ENCODE results near the gene RAPGEF4. TPM values are rescaled to one million over a fixed set of nuclear protein-coding genes. Genes with fewer than 3 reads are reported as not detected.

Gene RAPGEF4
- total RNA-seq, 1 experiment from 2014 or later = 0.62 TPM

DNA sequence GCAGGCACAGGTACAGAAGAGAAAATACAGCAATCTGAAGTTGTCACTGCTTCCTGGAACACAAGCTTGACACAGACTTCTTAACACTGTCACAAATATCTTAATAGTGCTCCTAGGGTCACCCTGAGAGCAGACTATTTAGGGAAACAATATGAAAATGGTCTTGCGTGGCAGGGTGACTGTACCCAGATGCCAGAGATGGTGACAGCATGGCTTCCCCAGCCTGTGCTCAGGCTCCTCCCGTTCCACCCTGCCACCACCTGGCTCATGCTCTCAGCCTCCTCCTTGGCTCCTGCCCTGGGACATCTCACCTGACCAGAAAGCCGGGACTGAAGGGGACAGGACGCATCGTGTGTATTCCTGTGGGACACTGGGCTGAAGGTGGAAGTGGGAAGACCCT lies 111.5 kb downstream of the RAPGEF4 start:
- CTCF ChIA-PET = no interaction called here
- DNase-seq (ENCODE audit: low read depth, low spot score) (no peak), ATAC-seq (no peak)
- POLR2A ChIA-PET = no interaction called here
- no peak overlapping the region for H3K4me3 ChIP-seq (ENCODE audit: low read depth in 2 of 2, low read length in 2 of 2)
- no peaks in the 10 kb centered on the region for H3K9me3 ChIP-seq (ENCODE audit: control insufficient read depth, insufficient read depth, low read depth, low read length)
- TF ChIP-seq, protein P1, sequence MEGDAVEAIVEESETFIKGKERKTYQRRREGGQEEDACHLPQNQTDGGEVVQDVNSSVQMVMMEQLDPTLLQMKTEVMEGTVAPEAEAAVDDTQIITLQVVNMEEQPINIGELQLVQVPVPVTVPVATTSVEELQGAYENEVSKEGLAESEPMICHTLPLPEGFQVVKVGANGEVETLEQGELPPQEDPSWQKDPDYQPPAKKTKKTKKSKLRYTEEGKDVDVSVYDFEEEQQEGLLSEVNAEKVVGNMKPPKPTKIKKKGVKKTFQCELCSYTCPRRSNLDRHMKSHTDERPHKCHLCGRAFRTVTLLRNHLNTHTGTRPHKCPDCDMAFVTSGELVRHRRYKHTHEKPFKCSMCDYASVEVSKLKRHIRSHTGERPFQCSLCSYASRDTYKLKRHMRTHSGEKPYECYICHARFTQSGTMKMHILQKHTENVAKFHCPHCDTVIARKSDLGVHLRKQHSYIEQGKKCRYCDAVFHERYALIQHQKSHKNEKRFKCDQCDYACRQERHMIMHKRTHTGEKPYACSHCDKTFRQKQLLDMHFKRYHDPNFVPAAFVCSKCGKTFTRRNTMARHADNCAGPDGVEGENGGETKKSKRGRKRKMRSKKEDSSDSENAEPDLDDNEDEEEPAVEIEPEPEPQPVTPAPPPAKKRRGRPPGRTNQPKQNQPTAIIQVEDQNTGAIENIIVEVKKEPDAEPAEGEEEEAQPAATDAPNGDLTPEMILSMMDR (IDR thresholded peaks at IDR 0.05) = no peak
- TF ChIP-seq POLR2AphosphoS5 (IDR thresholded peaks at IDR 0.05; ENCODE audit: low read depth, low read length) (no peak), TCF7L2 (IDR thresholded peaks at IDR 0.05; ENCODE audit: low read depth, low read length) (no peak), SIN3A (IDR thresholded peaks at IDR 0.05; ENCODE audit: borderline replicate concordance, insufficient read depth, low read depth, low read length) (no peak)
- TF ChIP-seq, protein P2, sequence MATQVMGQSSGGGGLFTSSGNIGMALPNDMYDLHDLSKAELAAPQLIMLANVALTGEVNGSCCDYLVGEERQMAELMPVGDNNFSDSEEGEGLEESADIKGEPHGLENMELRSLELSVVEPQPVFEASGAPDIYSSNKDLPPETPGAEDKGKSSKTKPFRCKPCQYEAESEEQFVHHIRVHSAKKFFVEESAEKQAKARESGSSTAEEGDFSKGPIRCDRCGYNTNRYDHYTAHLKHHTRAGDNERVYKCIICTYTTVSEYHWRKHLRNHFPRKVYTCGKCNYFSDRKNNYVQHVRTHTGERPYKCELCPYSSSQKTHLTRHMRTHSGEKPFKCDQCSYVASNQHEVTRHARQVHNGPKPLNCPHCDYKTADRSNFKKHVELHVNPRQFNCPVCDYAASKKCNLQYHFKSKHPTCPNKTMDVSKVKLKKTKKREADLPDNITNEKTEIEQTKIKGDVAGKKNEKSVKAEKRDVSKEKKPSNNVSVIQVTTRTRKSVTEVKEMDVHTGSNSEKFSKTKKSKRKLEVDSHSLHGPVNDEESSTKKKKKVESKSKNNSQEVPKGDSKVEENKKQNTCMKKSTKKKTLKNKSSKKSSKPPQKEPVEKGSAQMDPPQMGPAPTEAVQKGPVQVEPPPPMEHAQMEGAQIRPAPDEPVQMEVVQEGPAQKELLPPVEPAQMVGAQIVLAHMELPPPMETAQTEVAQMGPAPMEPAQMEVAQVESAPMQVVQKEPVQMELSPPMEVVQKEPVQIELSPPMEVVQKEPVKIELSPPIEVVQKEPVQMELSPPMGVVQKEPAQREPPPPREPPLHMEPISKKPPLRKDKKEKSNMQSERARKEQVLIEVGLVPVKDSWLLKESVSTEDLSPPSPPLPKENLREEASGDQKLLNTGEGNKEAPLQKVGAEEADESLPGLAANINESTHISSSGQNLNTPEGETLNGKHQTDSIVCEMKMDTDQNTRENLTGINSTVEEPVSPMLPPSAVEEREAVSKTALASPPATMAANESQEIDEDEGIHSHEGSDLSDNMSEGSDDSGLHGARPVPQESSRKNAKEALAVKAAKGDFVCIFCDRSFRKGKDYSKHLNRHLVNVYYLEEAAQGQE (IDR thresholded peaks at IDR 0.05; ENCODE audit: insufficient read depth in 1 of 2, low read depth in 2 of 2, low read length in 1 of 2) = no peak
- no TSS peak for BruUV-seq (replicated peaks)
- H3K27ac ChIP-seq (ENCODE audit: low read length) = no peak overlapping the region
- H3K27me3 ChIP-seq (ENCODE audit: control insufficient read depth, insufficient read depth, low read length) = no peaks in the 10 kb centered on the region; the same call in 1 of the 2 replicates
- H3K36me3 ChIP-seq (ENCODE audit: control insufficient read depth, insufficient read depth, low read length) = no peaks in the 10 kb centered on the region
- in situ Hi-C loops (cut with HindIII; ENCODE audit: low pct_unique_long_range_greater_than_20kb, low sequenced_read_pairs) (no loop called here), intact Hi-C loops (cut with micrococcal nuclease; ENCODE audit: unreplicated experiment) (no loop called here)
- no peaks in the 10 kb centered on the region for H3K4me1 ChIP-seq (ENCODE audit: control insufficient read depth, insufficient read depth, low read length)

DNA sequence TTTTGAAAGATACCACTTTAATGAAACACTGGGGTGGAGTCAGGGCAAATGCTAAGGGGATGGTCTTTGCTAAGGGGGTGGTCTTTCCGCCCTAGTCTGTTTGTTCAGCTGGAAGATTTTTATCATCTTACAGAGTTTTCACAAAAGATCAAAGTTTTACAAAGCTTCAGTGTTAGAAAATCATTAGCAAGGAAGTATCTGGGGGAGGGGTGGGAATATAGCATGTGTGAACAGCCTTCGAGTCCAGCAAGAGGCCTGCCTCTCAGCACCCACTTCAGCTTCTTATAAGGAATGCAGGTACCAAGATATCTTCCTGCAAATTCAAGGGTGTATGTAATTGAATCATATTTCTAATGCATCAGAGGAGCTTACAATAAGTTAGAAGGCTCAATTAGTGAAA lies 112.9 kb downstream of the RAPGEF4 start:
- CTCF ChIA-PET = no interaction called here
- Histone ChIP-seq H3K4me1 (ENCODE audit: control insufficient read depth, insufficient read depth, low read length) (no peaks in the 10 kb centered on the region), H3K36me3 (ENCODE audit: control insufficient read depth, insufficient read depth, low read length) (no peaks in the 10 kb centered on the region), H3K27ac (ENCODE audit: low read length) (no peak overlapping the region), H3K4me3 (ENCODE audit: low read depth in 2 of 2, low read length in 2 of 2) (no peak overlapping the region), H3K27me3 (ENCODE audit: control insufficient read depth, insufficient read depth, low read length) (no peaks in the 10 kb centered on the region; the same call in 1 of the 2 replicates), H3K9me3 (ENCODE audit: control insufficient read depth, insufficient read depth, low read depth, low read length) (no peaks in the 10 kb centered on the region)
- POLR2A ChIA-PET = no interaction called here
- no TSS peak for BruUV-seq (replicated peaks)
- ATAC-seq (no peak), DNase-seq (ENCODE audit: low read depth, low spot score) (no peak)
- intact Hi-C loops (cut with micrococcal nuclease; ENCODE audit: unreplicated experiment) = no loop called here
- in situ Hi-C loops (cut with HindIII; ENCODE audit: low pct_unique_long_range_greater_than_20kb, low sequenced_read_pairs) = no loop called here
- TF ChIP-seq, protein P1 (IDR thresholded peaks at IDR 0.05) = no peak
- TF ChIP-seq SIN3A (IDR thresholded peaks at IDR 0.05; ENCODE audit: borderline replicate concordance, insufficient read depth, low read depth, low read length) (no peak), TCF7L2 (IDR thresholded peaks at IDR 0.05; ENCODE audit: low read depth, low read length) (no peak)

Data from Panc1 (cell line).